K562 (cell line): ENCODE data around the gene MCU. TPM values are rescaled to one million over a fixed set of nuclear protein-coding genes. Genes with fewer than 3 reads are reported as not detected.

Experiments
- CBX3 ChIP-seq, 2 experiments: IDR thresholded peaks; 1 replicate in 1 of 2; 2 replicates in 1 of 2; pipeline ENCODE4 v1.6.1; 2012; ENCODE audit warnings: inconsistent platforms in 2 of 2, low read length in 2 of 2, borderline replicate concordance in 1 of 2, control low read depth in 1 of 2
- CTBP1 ChIP-seq: fragments of 450-650 bp; IDR thresholded peaks from 2 replicates; pipeline ENCODE4 v1.6.1; 2016; ENCODE audit warnings: borderline replicate concordance
- DPF2 ChIP-seq: fragments of 450-650 bp; IDR thresholded peaks from 2 replicates; pipeline ENCODE4 v1.6.1; 2016
- EHMT2 ChIP-seq: fragments of 450-650 bp; IDR thresholded peaks from 2 replicates; pipeline ENCODE4 v1.6.1; 2018; ENCODE audit warnings: antibody characterized with exemption
- ELF1 ChIP-seq: fragments of 200-800 bp; sonication (Bioruptor generic); IDR thresholded peaks from 2 replicates; pipeline ENCODE4 v1.6.1; 2016; ENCODE audit warnings: missing genetic modification characterization, missing compliant biosample characterization
- FOXJ3 ChIP-seq: sonication (generic); formaldehyde crosslinking; IDR thresholded peaks from 2 replicates; pipeline ENCODE4 v1.4.0; 2020; ENCODE audit warnings: mild to moderate bottlenecking, missing genetic modification reagents
- ILF3 ChIP-seq: fragments of 450-650 bp; IDR thresholded peaks from 2 replicates; pipeline ENCODE4 v1.6.1; 2018; ENCODE audit warnings: antibody characterized with exemption, mild to moderate bottlenecking, moderate library complexity, borderline replicate concordance
- KDM5B ChIP-seq: fragments of 200-600 bp; sonication (generic); IDR thresholded peaks from 2 replicates; pipeline ENCODE4 v1.6.1; 2012; ENCODE audit warnings: low read depth, mild to moderate bottlenecking, moderate library complexity, low read length, control low read depth, inconsistent platforms; ENCODE audit not compliant: insufficient replicate concordance
- L3MBTL2 ChIP-seq: fragments of 450-650 bp; IDR thresholded peaks from 2 replicates; pipeline ENCODE4 v1.6.1; 2016; ENCODE audit warnings: mild to moderate bottlenecking, moderate library complexity
- LEF1 ChIP-seq: fragments of 450-650 bp; IDR thresholded peaks from 2 replicates; pipeline ENCODE4 v1.6.1; 2016; ENCODE audit warnings: mild to moderate bottlenecking
- NCOA1 ChIP-seq: fragments of 450-650 bp; IDR thresholded peaks from 2 replicates; pipeline ENCODE4 v1.6.1; 2016; ENCODE audit warnings: low read depth
- NFE2 ChIP-seq: IDR thresholded peaks from 2 replicates; pipeline ENCODE4 v1.6.1; 2014; ENCODE audit warnings: antibody characterized with exemption, low read depth
- SMAD3 ChIP-seq: fragments of 450-650 bp; formaldehyde crosslinking; conservative IDR thresholded peaks from 2 replicates; pipeline ENCODE4 v1.4.0; 2020; ENCODE audit warnings: mild to moderate bottlenecking
- TAL1 ChIP-seq: fragments of 450-650 bp; IDR thresholded peaks from 2 replicates; pipeline ENCODE4 v1.6.1; 2016; ENCODE audit warnings: mild to moderate bottlenecking
- ZBTB17 ChIP-seq: fragments of 450-650 bp; formaldehyde crosslinking; IDR thresholded peaks from 2 replicates; pipeline ENCODE4 v1.4.0; 2020; ENCODE audit warnings: mild to moderate bottlenecking
- ZNF699 ChIP-seq: fragments of 250-450 bp; sonication (Bioruptor Pico); IDR thresholded peaks from 2 replicates; pipeline ENCODE4 v1.8.0; 2021; ENCODE audit warnings: mild to moderate bottlenecking, moderate library complexity; ENCODE audit not compliant: insufficient replicate concordance
- ZNF75A ChIP-seq: fragments of 450-650 bp; formaldehyde crosslinking; IDR thresholded peaks from 2 replicates; pipeline ENCODE4 v1.4.0; 2020; ENCODE audit warnings: mild to moderate bottlenecking
- polyA plus RNA-seq, 8 experiments: library from polyadenylated mRNA; depleted of rRNA in 4 of 8; stranded (reverse) in 5 of 8; unstranded in 3 of 8; fragments of >200 nt; fragmentation: Nextera tagmentation in 2 of 8; fragmentation: Illumina TruSeq in 1 of 8; extraction: Ambion mirVana in 2 of 8; extraction: Trizol in 1 of 8; gene quantifications; 2 replicates each; pipeline versions ENCODE4 v1.2.1 to v1.2.3, GENCODE V29; 2011 to 2014; ENCODE audit warnings: inconsistent platforms in 1 of 8, missing spikeins in 1 of 8
- total RNA-seq, 7 experiments: library from RNA; depleted of rRNA in 6 of 7; stranded (reverse); fragments of >200 nt in 6 of 7; fragmentation: Illumina TruSeq in 2 of 7; extraction: Trizol in 2 of 7; gene quantifications; 2 replicates each; pipeline versions ENCODE4 v1.2.1 to v1.2.3, GENCODE V29; 2011 to 2021; ENCODE audit warnings: low replicate concordance in 1 of 7
- TF ChIP-seq, protein P1 (sequence below): sonication (generic); formaldehyde crosslinking; IDR thresholded peaks from 2 replicates; pipeline ENCODE4 v1.8.0; 2022; ENCODE audit warnings: missing genetic modification reagents, mild to moderate bottlenecking, moderate library complexity, borderline replicate concordance
- TF ChIP-seq, protein P2 (sequence below): fragments of 450-650 bp; formaldehyde crosslinking; conservative IDR thresholded peaks from 2 replicates; pipeline ENCODE4 v1.4.0; 2022; ENCODE audit warnings: mild to moderate bottlenecking, missing genetic modification characterization
- TF ChIP-seq, protein P3 (sequence below): sonication (generic); formaldehyde crosslinking; IDR thresholded peaks from 2 replicates; pipeline ENCODE4 v1.8.0; 2022; ENCODE audit warnings: mild to moderate bottlenecking, missing genetic modification reagents
- TF ChIP-seq, protein P4 (sequence below): fragments of 450-650 bp; IDR thresholded peaks from 2 replicates; pipeline ENCODE4 v1.6.1; 2016; ENCODE audit warnings: antibody characterized with exemption
- TF ChIP-seq, protein P5 (sequence below): fragments of 250-450 bp; sonication (Bioruptor Pico); IDR thresholded peaks from 2 replicates; pipeline ENCODE4 v1.4.0; 2020; ENCODE audit warnings: borderline replicate concordance

MCU gene
- total and polyA plus RNA-seq, 9 of the 15 experiments (the other 6 are each of a cell fraction or from before 2014, with no cell fraction given) = 8.2 to 88.8 (median 21.3) TPM

DNA sequence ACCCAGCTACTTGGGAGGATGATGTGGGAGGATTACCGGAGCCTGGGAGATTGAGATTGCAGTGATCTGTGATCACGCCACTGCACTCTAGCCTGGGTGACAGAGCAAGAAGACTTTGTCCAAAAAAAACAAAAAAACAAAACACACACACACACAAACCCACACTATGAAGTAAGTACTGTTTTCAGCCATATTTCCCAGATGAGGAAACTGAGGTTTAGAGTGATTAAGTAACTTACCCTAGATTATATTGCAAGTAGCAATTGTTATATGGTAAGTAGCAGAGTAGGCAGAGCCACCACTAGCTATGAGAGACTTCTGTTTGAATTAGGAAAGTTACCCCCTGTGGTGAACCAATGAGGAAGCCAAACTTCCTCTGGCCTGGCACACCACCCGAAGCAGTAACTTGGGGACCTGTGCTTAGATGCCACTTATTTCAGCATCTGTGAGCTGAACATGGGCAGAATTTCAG, 61.9 kb downstream of the MCU start (continued):
- TF ChIP-seq, protein P1, sequence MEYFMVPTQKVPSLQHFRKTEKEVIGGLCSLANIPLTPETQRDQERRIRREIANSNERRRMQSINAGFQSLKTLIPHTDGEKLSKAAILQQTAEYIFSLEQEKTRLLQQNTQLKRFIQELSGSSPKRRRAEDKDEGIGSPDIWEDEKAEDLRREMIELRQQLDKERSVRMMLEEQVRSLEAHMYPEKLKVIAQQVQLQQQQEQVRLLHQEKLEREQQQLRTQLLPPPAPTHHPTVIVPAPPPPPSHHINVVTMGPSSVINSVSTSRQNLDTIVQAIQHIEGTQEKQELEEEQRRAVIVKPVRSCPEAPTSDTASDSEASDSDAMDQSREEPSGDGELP = no peak
- no peak for TF ChIP-seq ILF3
- peak; percentile 53; the same call in 1 of the 2 replicates for TF ChIP-seq DPF2
- no peak for TF ChIP-seq ZNF699 (CRISPR knock-in tag)
- no peak for TF ChIP-seq KDM5B
- TF ChIP-seq NFE2 = no peak
- TF ChIP-seq FOXJ3 (CRISPR knock-in tag) = no peak
- no peak for TF ChIP-seq ELF1 (tag)
- TF ChIP-seq, protein P2, sequence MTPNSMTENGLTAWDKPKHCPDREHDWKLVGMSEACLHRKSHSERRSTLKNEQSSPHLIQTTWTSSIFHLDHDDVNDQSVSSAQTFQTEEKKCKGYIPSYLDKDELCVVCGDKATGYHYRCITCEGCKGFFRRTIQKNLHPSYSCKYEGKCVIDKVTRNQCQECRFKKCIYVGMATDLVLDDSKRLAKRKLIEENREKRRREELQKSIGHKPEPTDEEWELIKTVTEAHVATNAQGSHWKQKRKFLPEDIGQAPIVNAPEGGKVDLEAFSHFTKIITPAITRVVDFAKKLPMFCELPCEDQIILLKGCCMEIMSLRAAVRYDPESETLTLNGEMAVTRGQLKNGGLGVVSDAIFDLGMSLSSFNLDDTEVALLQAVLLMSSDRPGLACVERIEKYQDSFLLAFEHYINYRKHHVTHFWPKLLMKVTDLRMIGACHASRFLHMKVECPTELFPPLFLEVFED = no peak
- peak; percentile 72; the same call in 1 of the 2 replicates for TF ChIP-seq ZBTB17 (CRISPR knock-in tag)
- TF ChIP-seq CTBP1 = no peak
- no peak for TF ChIP-seq SMAD3
- TF ChIP-seq, protein P3, sequence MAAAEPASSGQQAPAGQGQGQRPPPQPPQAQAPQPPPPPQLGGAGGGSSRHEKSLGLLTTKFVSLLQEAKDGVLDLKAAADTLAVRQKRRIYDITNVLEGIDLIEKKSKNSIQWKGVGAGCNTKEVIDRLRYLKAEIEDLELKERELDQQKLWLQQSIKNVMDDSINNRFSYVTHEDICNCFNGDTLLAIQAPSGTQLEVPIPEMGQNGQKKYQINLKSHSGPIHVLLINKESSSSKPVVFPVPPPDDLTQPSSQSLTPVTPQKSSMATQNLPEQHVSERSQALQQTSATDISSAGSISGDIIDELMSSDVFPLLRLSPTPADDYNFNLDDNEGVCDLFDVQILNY (CRISPR knock-in tag) = no peak
- TF ChIP-seq, protein P4, sequence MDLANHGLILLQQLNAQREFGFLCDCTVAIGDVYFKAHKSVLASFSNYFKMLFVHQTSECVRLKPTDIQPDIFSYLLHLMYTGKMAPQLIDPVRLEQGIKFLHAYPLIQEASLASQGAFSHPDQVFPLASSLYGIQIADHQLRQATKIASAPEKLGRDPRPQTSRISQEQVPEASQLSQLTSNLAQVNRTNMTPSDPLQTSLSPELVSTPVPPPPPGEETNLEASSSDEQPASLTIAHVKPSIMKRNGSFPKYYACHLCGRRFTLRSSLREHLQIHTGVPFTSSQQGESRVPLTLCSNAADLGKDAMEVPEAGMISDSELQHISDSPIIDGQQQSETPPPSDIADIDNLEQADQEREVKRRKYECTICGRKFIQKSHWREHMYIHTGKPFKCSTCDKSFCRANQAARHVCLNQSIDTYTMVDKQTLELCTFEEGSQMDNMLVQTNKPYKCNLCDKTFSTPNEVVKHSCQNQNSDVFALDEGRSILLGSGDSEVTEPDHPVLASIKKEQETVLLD = no peak
- no peak for TF ChIP-seq L3MBTL2
- TF ChIP-seq CBX3 (IDR thresholded peaks at IDR 0.05; ENCODE audit: borderline replicate concordance in 1 of 2, low read length in 2 of 2) = no peak
- TF ChIP-seq, protein P5, sequence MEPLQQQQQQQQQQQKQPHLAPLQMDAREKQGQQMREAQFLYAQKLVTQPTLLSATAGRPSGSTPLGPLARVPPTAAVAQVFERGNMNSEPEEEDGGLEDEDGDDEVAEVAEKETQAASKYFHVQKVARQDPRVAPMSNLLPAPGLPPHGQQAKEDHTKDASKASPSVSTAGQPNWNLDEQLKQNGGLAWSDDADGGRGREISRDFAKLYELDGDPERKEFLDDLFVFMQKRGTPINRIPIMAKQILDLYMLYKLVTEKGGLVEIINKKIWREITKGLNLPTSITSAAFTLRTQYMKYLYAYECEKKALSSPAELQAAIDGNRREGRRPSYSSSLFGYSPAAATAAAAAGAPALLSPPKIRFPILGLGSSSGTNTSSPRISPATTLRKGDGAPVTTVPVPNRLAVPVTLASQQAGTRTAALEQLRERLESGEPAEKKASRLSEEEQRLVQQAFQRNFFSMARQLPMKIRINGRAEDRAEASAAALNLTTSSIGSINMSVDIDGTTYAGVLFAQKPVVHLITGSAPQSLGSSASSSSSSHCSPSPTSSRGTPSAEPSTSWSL (CRISPR knock-in tag) = no peak
- TF ChIP-seq LEF1 = no peak
- TF ChIP-seq EHMT2 = no peak
- 0 out of 2 replicates have a peak, but pooled peaks have one; percentile 23 for TF ChIP-seq TAL1
- no peak for TF ChIP-seq ZNF75A (CRISPR knock-in tag)
- no peak for TF ChIP-seq NCOA1
